HG03159 (cell line): ENCODE measurements around the gene EPS8.

ENCODE experiments used
- ATAC-seq: cut with Tn5 transposase; IDR thresholded peaks from one replicate; pipeline ENCODE4 v1.9.1; 2021; ENCODE audit warnings: mild to moderate bottlenecking, moderate library complexity; ENCODE audit not compliant: unreplicated experiment

Gene EPS8

DNA sequence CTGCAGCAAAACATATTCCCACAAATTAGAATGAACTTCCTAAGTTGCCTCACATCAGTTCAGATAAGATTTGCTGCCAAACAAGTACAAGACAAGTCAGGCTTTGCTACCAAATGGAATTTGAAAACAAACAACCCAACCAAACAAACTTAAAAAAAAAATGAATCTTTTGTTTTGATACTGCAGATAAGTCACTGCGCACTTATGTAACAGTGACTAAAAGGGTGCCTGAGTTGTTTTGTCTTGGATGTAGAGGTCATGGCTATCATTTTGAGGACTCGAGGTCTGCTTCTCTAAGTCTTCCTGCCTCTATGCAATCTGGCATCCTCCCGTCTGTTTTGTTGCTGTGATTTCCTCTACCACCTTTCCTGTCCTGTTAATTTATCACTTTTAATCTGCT is 11.1 kb upstream of the EPS8 start:
- ATAC-seq, result no peak

DNA sequence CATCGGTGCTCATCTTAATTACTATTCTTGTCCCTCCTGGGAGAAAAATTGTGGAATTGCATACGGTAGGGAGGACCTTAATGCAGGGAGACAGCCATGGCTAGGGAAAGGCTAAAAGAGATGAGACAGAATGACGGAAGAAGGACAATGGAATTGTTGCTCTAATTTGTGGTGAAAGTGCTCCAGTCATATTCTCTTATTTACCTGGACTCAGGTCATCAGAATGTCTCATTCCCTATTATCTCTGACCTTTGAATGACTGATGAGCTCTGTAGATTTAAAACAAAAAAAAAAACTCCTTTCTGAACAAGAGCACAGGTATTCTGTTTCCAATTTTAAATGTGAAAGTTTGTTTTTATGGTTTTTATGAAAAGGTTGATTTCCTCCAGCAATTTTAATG is 8.6 kb upstream of the EPS8 start:
- ATAC-seq, result no peak

GRCh38 chr12:15796493-15797141 is 7.4 kb upstream of the EPS8 start:
- ATAC-seq, result no peak

GRCh38 chr12:15794836-15795235 is 5.6 kb upstream of the EPS8 start:
- ATAC-seq, result no peak

GRCh38 chr12:15794196-15794595 is 5.0 kb upstream of the EPS8 start:
- no peak for ATAC-seq

GRCh38 chr12:15788233-15789219 is 662 bp downstream of the EPS8 start:
- peak; percentile 45 for ATAC-seq

GRCh38 chr12:15787778-15788177 is 1.4 kb downstream of the EPS8 start:
- ATAC-seq, result no peak

- no peak for ATAC-seq
Observed at GRCh38 chr12:15786772-15787171, 2.4 kb downstream of the EPS8 start.

GRCh38 chr12:15783288-15783687 is 5.9 kb downstream of the EPS8 start:
- ATAC-seq, result no peak

- no peak for ATAC-seq
Observed at GRCh38 chr12:15782667-15783066, 6.5 kb downstream of the EPS8 start.

DNA sequence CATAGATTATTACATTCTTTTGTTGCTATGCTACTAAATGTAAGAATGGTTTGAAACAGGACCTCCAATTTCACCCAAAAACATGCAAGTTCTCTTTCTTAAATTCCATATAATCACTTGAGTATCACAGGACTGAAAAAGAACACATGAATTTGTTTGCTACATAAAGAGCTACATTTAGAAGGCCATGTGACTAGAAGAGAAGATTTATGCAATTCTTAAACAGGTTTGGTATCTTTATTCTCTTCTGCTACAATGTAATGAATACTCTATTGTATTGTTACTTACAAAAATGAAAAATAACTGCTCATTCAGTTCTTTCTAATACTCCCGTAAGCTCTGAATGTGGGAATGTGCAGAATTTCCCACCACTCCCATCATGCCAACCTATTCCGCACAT is 9.3 kb downstream of the EPS8 start:
- ATAC-seq, result no peak

DNA sequence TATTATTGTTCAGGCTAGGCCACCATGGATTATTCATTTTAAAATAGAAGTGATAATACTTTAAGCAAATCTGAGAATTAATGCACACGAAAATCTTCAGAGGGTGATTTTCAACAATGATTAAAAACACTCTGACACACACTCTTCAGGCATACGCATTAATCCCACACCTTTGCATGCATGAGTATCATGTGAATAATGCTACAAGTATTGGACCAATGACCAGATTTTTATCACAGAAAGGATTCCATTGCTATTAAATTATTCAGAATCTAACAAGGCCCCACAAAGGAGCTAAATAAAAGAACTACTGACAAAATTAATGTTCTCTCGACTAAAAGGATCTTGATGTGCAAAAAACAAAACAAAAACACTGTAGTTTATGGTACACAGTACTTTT is 11.1 kb downstream of the EPS8 start:
- ATAC-seq, result no peak

DNA sequence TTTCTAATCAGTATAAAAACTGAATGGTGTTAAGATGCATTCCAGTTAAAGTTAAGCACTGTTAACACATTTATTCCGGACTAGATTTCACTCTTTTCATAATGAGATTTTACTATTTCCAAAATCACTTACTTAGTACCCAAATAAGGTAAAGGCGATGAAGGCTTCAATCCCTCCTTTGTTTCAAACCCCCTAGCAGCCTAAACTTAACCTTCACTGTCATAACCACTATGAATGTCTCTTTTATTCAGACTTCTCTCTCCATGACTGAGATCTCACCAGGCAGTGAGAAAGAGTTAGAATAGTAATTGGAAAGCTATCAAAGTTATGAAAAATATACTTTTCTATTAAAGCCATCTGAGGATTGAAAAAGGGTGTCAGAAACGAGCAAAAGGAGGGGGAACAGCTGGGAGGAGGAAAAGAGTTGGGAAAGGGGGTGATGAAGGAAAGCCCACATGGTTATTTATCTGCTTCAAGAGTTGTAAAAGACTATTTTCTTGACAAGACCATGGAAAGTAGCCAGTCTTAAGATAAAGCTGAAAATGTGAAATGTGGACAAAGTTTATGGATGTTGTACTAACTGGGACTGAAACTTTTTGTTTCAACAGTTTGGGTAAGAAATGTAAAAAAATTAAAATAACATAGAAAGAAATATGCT is 11.7 kb downstream of the EPS8 start:
- no peak for ATAC-seq

GRCh38 chr12:15776532-15776931 is 12.7 kb downstream of the EPS8 start:
- ATAC-seq, result no peak

GRCh38 chr12:15774819-15775218 is 14.4 kb downstream of the EPS8 start:
- ATAC-seq, result no peak

GRCh38 chr12:15772405-15773018 is 16.7 kb downstream of the EPS8 start:
- ATAC-seq, result no peak

DNA sequence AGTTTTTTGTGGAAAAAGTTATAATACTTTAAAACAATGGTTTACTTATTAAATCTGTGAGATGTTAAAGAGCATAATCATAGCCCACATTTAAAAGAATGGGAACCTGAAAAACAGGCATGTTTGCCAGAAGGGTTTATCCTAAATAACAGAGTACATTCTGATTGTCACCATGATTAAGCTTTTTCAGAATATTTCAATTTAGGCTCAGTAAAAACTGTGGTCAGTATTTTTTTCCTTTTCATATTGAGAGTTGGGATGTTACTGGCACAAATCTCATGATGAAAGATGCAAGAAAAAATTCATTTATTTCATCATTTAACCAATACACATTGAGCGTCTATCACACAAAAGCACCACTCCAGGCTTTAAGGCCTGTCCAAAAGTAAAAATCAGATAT is 18.6 kb downstream of the EPS8 start:
- no peak for ATAC-seq

GRCh38 chr12:15770021-15770420 is 19.2 kb downstream of the EPS8 start:
- no peak for ATAC-seq

GRCh38 chr12:15769586-15769985 is 19.6 kb downstream of the EPS8 start:
- no peak for ATAC-seq

DNA sequence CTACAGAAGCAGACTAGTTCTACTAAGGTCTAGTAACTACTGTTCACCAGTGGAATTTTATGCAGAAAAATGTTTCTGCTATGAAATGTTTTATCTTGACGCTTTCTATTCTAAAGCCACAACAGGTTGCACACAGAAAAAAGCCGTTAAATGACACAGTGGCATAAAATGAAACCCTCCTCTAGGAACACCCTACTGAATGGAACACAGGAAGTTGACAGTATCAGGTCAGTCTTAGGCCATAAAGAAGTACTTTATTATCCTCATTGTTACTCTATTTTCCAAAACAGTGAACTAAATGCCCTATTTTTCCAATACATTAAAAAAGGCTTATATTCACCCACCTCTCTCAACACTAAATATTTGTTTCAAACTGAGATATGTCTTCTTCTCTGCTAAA is 21.9 kb downstream of the EPS8 start:
- no peak for ATAC-seq

DNA sequence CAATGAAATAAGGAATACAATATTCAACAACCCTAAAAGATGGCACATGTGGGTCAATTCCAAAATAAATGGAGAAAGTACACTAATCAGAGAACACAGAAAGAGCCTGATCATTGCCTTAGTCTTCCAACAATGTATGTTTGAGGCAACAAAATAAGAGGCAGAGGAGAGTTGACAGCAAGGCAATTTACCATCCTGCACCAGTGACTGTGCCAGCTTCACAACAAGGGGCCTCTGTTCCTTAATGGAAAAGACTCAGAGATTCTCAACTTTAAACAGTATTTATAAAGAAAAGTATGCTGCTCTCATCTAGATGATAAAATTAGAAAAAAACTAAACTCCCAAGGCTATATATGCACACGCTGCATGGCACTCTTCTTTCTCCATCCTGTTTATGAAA is 25.9 kb downstream of the EPS8 start:
- ATAC-seq, result no peak
